Stimulated activated memory B cell treated with anti-CD40 and anti-IgM and Interleukin-4, amounts not matched to agents 10 μg/mL and 1 μg/mL and 100 μg/mL, for 72 hours (primary cell): ENCODE data around the gene RCBTB2.
A peak's percentile ranks its signal among the peaks of the same experiment; 100 is the strongest.

Source experiments
- ATAC-seq: fragments of 150-1000 bp; cut with Tn5 transposase; 2 replicates; pipeline ENCODE4 v1.10.0; 2021
- H3K27ac Mint-ChIP-seq: one replicate; pipeline ENCODE4 v1.8.0; 2022; ENCODE audit warnings: mild to moderate bottlenecking, mixed read lengths
- H3K27me3 Mint-ChIP-seq: one replicate; pipeline ENCODE4 v1.8.0; 2022; ENCODE audit warnings: mixed read lengths
- H3K36me3 Mint-ChIP-seq: one replicate; pipeline ENCODE4 v1.8.0; 2022; ENCODE audit warnings: mixed read lengths
- H3K4me1 Mint-ChIP-seq: one replicate; pipeline ENCODE4 v1.8.0; 2022; ENCODE audit warnings: mixed read lengths
- H3K4me3 Mint-ChIP-seq: one replicate; pipeline ENCODE4 v1.8.0; 2022; ENCODE audit warnings: mild to moderate bottlenecking, moderate library complexity, mixed read lengths
- H3K9me3 Mint-ChIP-seq: one replicate; pipeline ENCODE4 v1.8.0; 2022; ENCODE audit warnings: mixed read lengths

The RCBTB2 gene

DNA sequence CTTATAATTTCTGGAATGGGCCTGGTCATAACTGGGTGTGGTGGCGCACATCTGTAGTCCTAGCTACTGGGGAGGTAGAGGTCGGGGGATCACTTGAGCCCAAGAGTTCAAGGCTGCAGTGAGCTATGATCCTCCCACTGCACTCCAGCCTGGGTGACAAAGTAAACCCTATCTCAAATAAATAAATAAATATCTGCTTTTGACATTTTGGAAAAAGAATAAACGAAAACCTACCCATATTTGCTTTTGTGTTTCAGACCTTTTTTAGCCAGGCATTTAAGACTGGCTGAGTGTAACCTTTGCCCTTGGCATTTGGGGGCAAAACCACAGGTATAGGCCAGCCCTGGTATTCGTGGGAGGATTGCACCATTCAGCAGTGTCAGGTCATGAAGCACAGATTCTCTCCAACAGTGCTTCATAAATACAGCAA, 14.8 kb upstream of the RCBTB2 start:
- Mint-ChIP-seq H3K27me3 (peaks cover 65% of the 10 kb centered on the region), H3K9me3 (peaks cover 17% of the 10 kb centered on the region), H3K36me3 (no peaks in the 10 kb centered on the region), H3K4me1 (no peaks in the 10 kb centered on the region), H3K27ac (no peak overlapping the region), H3K4me3 (no peak overlapping the region)
- ATAC-seq, result no peak

DNA sequence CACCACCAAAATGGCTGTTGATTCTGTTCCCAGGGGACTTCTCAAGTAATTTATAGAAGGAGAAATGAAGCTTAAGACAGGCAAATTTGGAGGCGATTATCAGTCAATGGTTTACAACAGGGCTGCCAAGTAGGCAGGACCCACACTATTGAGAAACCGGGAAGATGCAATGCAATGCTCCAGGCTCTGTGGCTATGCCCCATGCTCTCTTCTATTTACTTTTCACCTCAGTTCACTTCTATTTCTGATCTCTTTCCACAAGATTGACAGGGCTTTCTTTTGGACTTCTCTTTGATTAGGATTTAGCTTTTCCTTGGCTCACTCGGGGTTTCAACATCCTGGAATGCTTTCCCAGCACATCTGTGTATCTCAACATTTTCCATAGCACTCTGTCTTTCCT, 12.7 kb upstream of the RCBTB2 start:
- Mint-ChIP-seq H3K4me1 (no peaks in the 10 kb centered on the region), H3K4me3 (no peak overlapping the region), H3K9me3 (peaks cover 12% of the 10 kb centered on the region), H3K36me3 (no peaks in the 10 kb centered on the region), H3K27me3 (peaks cover 62% of the 10 kb centered on the region), H3K27ac (no peak overlapping the region)
- no peak for ATAC-seq

DNA sequence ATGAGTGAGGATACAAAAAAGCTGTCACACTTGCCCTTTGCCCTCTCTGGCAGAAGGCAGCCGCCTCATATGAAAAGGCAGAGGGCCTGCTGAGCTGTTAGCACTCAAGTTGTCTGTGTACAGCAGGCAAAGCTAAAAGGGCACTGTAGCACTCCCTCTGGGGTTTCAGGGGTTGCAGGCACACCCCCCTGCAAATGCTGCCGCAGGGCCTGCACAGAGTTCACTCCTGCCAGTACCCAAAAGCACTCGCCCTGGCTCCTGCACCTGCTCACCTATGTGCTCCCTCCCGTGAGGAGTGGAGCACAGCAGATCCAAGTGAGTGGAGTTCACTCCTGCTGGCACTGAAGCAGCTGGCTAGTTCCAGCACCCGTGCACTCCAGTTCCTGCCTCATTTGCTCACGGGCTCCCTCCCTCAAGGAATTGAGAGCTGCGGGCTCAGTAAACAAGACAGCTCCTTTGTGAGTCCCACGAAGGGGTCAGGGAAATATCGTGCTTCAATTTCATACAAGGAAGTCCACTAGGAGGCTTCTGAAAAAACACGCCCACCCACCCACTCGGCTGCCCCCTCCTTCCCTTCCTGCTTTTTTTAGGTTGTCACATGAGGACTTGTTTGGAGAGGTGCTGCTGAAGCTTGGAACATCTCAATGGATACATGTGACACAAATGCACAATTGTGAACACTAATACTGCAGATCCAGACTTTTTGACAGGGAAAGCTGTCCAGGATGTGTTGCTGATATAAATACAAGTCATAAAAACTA, 9.9 kb upstream of the RCBTB2 start:
- Mint-ChIP-seq H3K27me3 (peaks cover 57% of the 10 kb centered on the region), H3K36me3 (peaks cover under 1% of the 10 kb centered on the region), H3K4me3 (no peak overlapping the region), H3K27ac (no peak overlapping the region), H3K4me1 (no peaks in the 10 kb centered on the region), H3K9me3 (no peaks in the 10 kb centered on the region)
- no peak for ATAC-seq

DNA sequence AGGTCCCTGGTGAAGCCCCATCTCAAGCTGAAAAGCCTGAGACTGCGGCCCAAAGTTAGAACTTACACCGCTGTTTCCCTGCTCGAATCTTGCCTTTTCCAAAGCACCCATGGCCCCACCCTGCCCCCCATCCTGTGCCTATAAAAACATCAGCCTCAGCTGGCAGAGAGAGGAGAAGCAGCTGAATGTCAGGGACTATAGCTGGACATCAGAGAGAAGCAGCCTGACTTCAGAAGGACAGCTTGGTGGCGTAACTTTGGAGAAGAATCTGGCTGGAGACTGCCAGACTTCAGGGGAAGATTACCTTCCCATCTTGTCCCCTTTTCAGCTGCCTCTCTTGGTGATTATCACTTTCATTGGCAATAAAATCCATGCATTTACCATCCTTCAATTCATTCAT, 9.3 kb upstream of the RCBTB2 start:
- peaks cover 60% of the 10 kb centered on the region for H3K27me3 Mint-ChIP-seq
- no peak overlapping the region for H3K4me3 Mint-ChIP-seq
- H3K9me3 Mint-ChIP-seq, result peaks cover 5% of the 10 kb centered on the region
- H3K36me3 Mint-ChIP-seq, result peaks cover 6% of the 10 kb centered on the region
- no peaks in the 10 kb centered on the region for H3K4me1 Mint-ChIP-seq
- ATAC-seq, result no peak
- no peak overlapping the region for H3K27ac Mint-ChIP-seq

- Mint-ChIP-seq H3K27me3 (peaks cover 64% of the 10 kb centered on the region), H3K4me3 (no peak overlapping the region), H3K36me3 (peaks cover 7% of the 10 kb centered on the region), H3K9me3 (peaks cover 16% of the 10 kb centered on the region), H3K27ac (no peak overlapping the region), H3K4me1 (no peaks in the 10 kb centered on the region)
- ATAC-seq, result no peak
Observed at GRCh38 chr13:48539550-48539949, 6.7 kb upstream of the RCBTB2 start.

GRCh38 chr13:48536621-48537250, 3.9 kb upstream of the RCBTB2 start:
- H3K27me3 Mint-ChIP-seq, result peaks cover 55% of the 10 kb centered on the region
- peaks cover 9% of the 10 kb centered on the region for H3K4me1 Mint-ChIP-seq
- peaks cover 7% of the 10 kb centered on the region for H3K36me3 Mint-ChIP-seq
- H3K27ac Mint-ChIP-seq, result no peak overlapping the region
- H3K4me3 Mint-ChIP-seq, result no peak overlapping the region
- ATAC-seq, result no peak
- H3K9me3 Mint-ChIP-seq, result peaks cover 16% of the 10 kb centered on the region

- H3K27me3 Mint-ChIP-seq, result peaks cover 55% of the 10 kb centered on the region
- H3K27ac Mint-ChIP-seq, result no peak overlapping the region
- ATAC-seq, result no peak
- H3K9me3 Mint-ChIP-seq, result peaks cover 16% of the 10 kb centered on the region
- no peak overlapping the region for H3K4me3 Mint-ChIP-seq
- H3K36me3 Mint-ChIP-seq, result peaks cover 7% of the 10 kb centered on the region
- H3K4me1 Mint-ChIP-seq, result peaks cover 19% of the 10 kb centered on the region
Observed at GRCh38 chr13:48535766-48536165, 2.9 kb upstream of the RCBTB2 start.

DNA sequence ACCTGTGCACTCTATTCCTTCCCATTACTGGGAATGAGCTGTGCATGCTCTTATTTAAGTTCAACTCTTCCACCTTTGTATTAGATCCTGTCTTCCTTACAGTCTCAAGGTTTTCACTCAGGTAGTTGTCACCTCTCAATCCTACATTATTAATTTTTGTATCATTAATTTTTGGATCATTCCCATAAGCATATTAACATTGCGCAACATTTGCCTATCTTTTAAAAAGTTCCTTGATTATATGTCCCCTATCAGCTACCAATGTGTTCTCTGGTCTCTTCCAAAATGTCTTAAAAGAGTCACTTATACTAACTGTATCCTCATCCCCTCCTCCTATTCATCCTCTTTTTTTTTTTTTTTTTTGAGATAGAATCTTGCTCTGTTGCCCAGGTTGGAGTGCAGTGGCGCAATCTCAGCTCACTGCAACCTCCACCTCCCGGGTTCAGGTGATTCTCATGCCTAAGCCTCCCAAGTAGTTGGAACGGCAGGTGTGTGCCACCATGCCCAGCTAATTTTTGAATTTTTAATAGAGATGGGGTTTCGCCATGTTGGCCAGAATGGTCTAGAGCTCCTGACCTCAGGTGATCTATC, 2.1 kb upstream of the RCBTB2 start:
- H3K27ac Mint-ChIP-seq, result no peak overlapping the region
- ATAC-seq, result no peak
- peaks cover 16% of the 10 kb centered on the region for H3K9me3 Mint-ChIP-seq
- H3K27me3 Mint-ChIP-seq, result peaks cover 54% of the 10 kb centered on the region
- H3K4me3 Mint-ChIP-seq, result no peak overlapping the region
- peaks cover 25% of the 10 kb centered on the region for H3K4me1 Mint-ChIP-seq
- peaks cover 7% of the 10 kb centered on the region for H3K36me3 Mint-ChIP-seq

- no peak overlapping the region for H3K4me3 Mint-ChIP-seq
- peaks cover 25% of the 10 kb centered on the region for H3K4me1 Mint-ChIP-seq
- H3K27me3 Mint-ChIP-seq, result peaks cover 45% of the 10 kb centered on the region
- H3K27ac Mint-ChIP-seq, result peak overlapping the region; percentile 91
- no peak for ATAC-seq
- peaks cover 16% of the 10 kb centered on the region for H3K9me3 Mint-ChIP-seq
- peaks cover 7% of the 10 kb centered on the region for H3K36me3 Mint-ChIP-seq
Observed at GRCh38 chr13:48533961-48534600, 1.2 kb upstream of the RCBTB2 start.

DNA sequence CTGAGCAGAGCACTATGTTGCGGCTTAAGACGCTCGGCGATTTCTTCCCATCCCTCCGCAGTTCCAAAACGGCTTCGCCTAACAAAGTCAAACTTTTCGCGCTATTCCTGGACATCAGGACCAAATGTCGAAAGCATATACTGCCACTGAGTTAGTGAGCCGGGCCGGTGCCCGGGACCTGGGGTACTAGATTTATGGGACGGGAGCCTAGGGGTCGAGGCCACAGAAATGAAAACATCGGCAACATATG, 699 bp downstream of the RCBTB2 start:
- peak overlapping the region; percentile 90 for H3K4me3 Mint-ChIP-seq
- peaks cover 26% of the 10 kb centered on the region for H3K27me3 Mint-ChIP-seq
- peak; percentile 2 for ATAC-seq
- H3K4me1 Mint-ChIP-seq, result peaks cover 25% of the 10 kb centered on the region
- peaks cover under 1% of the 10 kb centered on the region for H3K36me3 Mint-ChIP-seq
- peak overlapping the region; percentile 91 for H3K27ac Mint-ChIP-seq
- H3K9me3 Mint-ChIP-seq, result peaks cover 12% of the 10 kb centered on the region

DNA sequence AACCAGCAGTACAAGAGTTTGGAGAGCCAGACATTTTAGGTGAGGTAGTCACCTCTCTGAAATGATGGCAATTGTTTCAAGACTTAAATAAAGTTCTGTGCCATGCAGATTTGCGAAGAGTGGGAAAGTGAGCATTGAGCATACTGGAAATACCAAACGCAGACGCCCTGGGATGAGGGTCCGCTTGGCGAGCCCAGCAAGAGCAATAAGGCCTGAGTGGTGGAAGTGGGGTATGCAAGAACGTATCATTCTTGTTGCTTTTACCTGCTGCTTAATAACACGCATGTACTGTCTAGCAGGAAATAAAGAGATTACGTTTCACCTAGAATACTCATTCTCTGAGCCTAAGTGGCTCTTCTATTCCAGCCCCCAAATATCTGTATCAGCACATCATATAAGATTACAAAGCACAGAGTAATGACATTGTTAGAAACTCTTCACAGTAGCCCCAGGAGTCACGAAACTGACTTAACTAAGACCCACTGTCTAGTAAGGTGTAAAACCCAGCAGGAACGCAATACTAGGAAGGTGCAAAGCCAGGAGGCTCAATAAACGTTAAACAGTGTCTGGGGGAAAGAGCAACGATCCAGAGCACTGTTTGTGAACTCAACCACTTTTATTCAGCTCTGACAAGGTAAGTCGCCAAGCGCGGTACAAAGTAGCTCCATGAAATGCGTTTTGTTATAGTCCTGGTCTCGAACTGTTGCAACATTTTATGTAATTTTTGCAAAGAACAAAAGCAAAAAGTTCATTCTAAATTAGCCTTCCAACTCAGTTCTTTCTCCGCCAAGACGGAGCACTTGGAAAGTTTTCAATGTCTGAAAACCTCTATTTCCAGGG, 1.2 kb downstream of the RCBTB2 start:
- peaks cover 25% of the 10 kb centered on the region for H3K4me1 Mint-ChIP-seq
- H3K27ac Mint-ChIP-seq, result peak overlapping the region; percentile 91
- H3K4me3 Mint-ChIP-seq, result peak overlapping the region; percentile 90
- no peaks in the 10 kb centered on the region for H3K36me3 Mint-ChIP-seq
- no peak for ATAC-seq
- H3K9me3 Mint-ChIP-seq, result peaks cover 8% of the 10 kb centered on the region
- H3K27me3 Mint-ChIP-seq, result peaks cover 20% of the 10 kb centered on the region

DNA sequence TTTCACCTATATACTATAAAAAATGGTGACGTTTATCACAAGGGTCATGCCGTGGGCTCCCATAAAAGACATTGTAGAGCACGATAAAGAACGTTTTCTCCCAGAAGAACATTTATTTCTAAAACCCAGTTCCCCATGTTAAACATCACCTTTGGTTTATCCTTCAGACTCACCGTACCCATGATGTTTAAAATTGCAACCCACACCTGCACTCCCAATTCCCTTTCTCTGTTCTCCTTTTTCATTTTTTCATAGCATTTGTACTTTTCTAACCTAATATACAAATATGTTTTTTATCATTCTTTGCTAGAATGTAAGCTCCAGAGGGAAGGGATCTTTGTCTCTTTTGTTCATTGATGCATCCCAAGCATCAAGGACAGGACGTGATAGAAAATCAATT, 2.0 kb downstream of the RCBTB2 start:
- Mint-ChIP-seq H3K4me3 (no peak overlapping the region), H3K36me3 (no peaks in the 10 kb centered on the region), H3K9me3 (peaks cover 4% of the 10 kb centered on the region), H3K27me3 (peaks cover 12% of the 10 kb centered on the region), H3K27ac (no peak overlapping the region), H3K4me1 (peaks cover 25% of the 10 kb centered on the region)
- no peak for ATAC-seq

DNA sequence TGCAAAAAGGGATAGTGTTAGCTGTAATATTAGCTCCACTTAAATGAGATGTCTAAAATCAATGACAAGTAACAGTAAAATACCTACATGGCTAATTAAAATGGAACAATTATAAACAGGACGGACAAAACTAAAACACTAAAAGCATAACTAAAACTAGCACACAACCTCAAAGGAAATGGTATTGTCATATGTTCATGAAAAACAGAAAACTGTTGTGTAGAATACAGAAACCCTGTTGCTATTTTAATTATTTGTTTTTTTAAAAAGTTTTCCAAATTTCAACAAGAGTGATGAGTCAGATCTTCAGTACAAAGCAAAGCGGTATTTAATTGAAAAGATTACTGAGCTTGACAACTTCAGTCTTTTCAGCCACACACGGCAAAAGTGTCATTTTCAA, 4.2 kb downstream of the RCBTB2 start:
- no peaks in the 10 kb centered on the region for H3K36me3 Mint-ChIP-seq
- H3K4me3 Mint-ChIP-seq, result no peak overlapping the region
- H3K27ac Mint-ChIP-seq, result no peak overlapping the region
- no peaks in the 10 kb centered on the region for H3K27me3 Mint-ChIP-seq
- no peak for ATAC-seq
- H3K4me1 Mint-ChIP-seq, result peaks cover 25% of the 10 kb centered on the region
- H3K9me3 Mint-ChIP-seq, result no peaks in the 10 kb centered on the region

DNA sequence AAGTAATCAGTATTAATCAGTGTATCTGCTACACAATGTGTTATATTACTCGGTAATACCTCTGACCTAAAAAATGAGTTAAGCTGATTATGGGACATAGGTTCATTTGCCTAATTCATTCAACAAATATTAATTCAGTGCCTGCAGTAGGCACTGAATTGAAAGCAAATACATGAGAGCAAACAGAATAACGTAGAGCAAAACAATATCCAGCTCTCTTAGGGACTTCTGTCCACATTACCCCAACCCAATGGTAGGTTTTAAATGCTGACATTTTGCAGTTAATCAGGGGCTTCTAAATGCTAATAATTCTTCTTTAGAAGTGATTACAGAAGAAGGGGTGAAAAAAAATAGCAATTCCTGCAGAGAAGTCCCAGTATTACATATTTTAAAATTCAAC, 4.9 kb downstream of the RCBTB2 start:
- H3K27ac Mint-ChIP-seq, result no peak overlapping the region
- H3K9me3 Mint-ChIP-seq, result no peaks in the 10 kb centered on the region
- no peaks in the 10 kb centered on the region for H3K27me3 Mint-ChIP-seq
- no peak overlapping the region for H3K4me3 Mint-ChIP-seq
- H3K36me3 Mint-ChIP-seq, result no peaks in the 10 kb centered on the region
- H3K4me1 Mint-ChIP-seq, result peaks cover 18% of the 10 kb centered on the region
- no peak for ATAC-seq

GRCh38 chr13:48526286-48526685, 6.6 kb downstream of the RCBTB2 start:
- H3K36me3 Mint-ChIP-seq, result no peaks in the 10 kb centered on the region
- no peak overlapping the region for H3K27ac Mint-ChIP-seq
- H3K9me3 Mint-ChIP-seq, result no peaks in the 10 kb centered on the region
- H3K4me1 Mint-ChIP-seq, result peaks cover 12% of the 10 kb centered on the region
- H3K4me3 Mint-ChIP-seq, result no peak overlapping the region
- H3K27me3 Mint-ChIP-seq, result no peaks in the 10 kb centered on the region
- ATAC-seq, result no peak
